ENCODE data around the gene GTF2H4.

Gene GTF2H4

DNA sequence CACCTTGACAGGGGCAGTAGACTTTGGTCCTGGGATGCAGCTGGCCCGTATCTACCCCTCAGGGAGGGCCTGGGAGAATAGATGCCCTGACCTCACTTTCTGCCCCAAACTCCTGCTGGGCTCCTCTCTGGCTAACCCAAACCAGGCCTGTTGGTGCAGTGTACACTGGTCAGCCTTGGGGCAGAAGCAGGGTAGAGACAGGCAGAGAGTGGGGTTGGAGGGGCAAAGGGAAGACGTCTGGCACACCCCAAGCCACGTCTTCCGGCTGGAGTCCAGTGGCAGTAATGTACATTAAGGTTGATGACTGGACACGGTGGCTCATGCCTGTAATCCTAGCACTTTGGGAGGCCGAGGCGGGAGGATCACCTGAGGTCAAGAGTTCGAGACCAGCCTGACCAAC, 14.3 kb upstream of the GTF2H4 start:
- TF ChIP-seq, protein P1, sequence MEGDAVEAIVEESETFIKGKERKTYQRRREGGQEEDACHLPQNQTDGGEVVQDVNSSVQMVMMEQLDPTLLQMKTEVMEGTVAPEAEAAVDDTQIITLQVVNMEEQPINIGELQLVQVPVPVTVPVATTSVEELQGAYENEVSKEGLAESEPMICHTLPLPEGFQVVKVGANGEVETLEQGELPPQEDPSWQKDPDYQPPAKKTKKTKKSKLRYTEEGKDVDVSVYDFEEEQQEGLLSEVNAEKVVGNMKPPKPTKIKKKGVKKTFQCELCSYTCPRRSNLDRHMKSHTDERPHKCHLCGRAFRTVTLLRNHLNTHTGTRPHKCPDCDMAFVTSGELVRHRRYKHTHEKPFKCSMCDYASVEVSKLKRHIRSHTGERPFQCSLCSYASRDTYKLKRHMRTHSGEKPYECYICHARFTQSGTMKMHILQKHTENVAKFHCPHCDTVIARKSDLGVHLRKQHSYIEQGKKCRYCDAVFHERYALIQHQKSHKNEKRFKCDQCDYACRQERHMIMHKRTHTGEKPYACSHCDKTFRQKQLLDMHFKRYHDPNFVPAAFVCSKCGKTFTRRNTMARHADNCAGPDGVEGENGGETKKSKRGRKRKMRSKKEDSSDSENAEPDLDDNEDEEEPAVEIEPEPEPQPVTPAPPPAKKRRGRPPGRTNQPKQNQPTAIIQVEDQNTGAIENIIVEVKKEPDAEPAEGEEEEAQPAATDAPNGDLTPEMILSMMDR (IDR thresholded peaks at IDR 0.05) = no peak
- no peak for TF ChIP-seq ZFX (IDR thresholded peaks at IDR 0.05; ENCODE audit: borderline replicate concordance)
- H3K27ac ChIP-seq = no peak overlapping the region

DNA sequence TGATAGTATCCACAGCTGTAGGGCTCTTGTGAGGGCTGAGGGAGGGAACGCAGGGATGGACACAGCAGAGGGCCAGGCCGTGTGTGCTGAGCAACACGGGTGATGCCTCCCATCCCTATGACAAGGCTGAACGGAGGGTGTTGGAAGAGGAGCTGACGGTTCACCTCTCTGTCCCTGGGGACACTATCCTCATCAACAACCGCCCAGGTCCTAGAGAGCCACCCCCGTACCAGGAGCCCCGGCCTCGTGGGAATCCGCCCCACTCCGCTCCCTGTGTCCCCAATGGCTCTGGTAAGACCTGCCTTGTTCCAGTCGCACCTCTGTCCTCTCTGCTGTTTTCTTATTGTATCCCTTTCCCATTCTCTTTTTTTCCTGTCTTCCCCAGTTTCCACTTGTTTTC, 13.6 kb upstream of the GTF2H4 start:
- TF ChIP-seq, protein P1 (IDR thresholded peaks at IDR 0.05) = no peak
- TF ChIP-seq ZFX (IDR thresholded peaks at IDR 0.05; ENCODE audit: borderline replicate concordance) = no peak
- no peak overlapping the region for H3K27ac ChIP-seq

DNA sequence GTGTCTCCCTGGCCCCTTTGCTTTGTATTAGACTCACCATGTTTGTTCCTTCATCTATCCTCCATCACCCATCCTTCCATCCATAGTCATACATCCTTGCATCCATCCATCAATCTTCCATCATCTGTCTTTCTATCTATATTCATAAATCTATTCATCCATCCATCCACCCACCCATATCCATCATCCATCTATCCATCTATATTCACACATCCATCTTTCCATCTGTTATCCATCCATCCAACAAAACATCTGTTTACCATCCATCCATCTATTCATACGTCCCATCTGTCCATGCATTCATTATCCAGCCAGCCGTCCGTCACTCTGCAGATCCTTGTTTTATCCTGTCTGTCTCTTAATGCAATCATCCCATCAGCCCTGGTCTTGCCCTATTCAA, 13.1 kb upstream of the GTF2H4 start:
- TF ChIP-seq, protein P1 (IDR thresholded peaks at IDR 0.05) = no peak
- no peak for TF ChIP-seq ZFX (IDR thresholded peaks at IDR 0.05; ENCODE audit: borderline replicate concordance)
- no peak overlapping the region for H3K27ac ChIP-seq

DNA sequence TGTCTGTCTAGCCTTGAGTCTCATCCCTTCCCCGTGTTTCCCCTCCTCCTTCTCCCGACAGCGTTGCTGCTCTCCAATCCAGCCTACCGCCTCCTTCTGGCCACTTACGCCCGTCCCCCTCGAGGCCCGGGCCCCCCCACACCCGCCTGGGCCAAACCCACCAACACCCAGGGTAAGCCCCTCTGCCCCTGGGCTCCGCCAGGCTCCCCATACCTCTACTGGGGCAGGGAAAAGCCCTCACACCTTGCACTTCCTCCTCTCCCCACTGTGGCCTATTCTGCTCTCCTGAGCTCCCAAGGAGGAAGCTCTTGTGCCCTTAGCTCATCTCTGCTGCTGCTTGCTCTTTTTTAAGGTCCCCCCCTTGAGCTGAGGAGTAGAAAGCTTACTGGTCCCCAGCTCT, 12.7 kb upstream of the GTF2H4 start:
- H3K27ac ChIP-seq = no peak overlapping the region
- TF ChIP-seq ZFX (IDR thresholded peaks at IDR 0.05; ENCODE audit: borderline replicate concordance) = no peak
- TF ChIP-seq, protein P1 (IDR thresholded peaks at IDR 0.05) = no peak

DNA sequence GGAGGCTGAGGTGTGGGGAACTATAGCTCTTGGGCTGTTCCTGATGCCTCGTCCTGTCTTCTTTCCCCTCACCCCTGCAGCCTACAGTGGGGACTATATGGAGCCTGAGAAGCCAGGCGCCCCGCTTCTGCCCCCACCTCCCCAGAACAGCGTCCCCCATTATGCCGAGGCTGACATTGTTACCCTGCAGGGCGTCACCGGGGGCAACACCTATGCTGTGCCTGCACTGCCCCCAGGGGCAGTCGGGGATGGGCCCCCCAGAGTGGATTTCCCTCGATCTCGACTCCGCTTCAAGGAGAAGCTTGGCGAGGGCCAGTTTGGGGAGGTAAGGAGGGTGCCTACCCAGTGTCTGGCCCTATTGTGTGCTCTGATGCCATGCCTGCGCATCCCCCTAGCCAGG, 11.5 kb upstream of the GTF2H4 start:
- no peak for TF ChIP-seq ZFX (IDR thresholded peaks at IDR 0.05; ENCODE audit: borderline replicate concordance)
- TF ChIP-seq, protein P1 (IDR thresholded peaks at IDR 0.05) = no peak
- H3K27ac ChIP-seq = no peak overlapping the region

DNA sequence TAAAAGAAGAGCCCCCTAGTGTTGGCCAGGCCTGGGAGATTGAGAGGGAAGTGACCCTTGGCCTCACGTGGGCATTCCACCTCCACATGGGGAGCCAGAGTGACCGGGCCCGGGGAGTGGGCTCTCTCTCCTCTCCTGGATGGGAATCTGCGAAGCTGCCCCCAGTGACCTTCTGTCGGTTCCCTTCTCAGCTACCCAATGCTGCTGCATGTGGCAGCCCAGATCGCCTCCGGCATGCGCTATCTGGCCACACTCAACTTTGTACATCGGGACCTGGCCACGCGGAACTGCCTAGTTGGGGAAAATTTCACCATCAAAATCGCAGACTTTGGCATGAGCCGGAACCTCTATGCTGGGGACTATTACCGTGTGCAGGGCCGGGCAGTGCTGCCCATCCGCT, 10.1 kb upstream of the GTF2H4 start:
- no peak overlapping the region for H3K27ac ChIP-seq
- TF ChIP-seq ZFX (IDR thresholded peaks at IDR 0.05; ENCODE audit: borderline replicate concordance) = no peak
- TF ChIP-seq, protein P1 (IDR thresholded peaks at IDR 0.05) = no peak

DNA sequence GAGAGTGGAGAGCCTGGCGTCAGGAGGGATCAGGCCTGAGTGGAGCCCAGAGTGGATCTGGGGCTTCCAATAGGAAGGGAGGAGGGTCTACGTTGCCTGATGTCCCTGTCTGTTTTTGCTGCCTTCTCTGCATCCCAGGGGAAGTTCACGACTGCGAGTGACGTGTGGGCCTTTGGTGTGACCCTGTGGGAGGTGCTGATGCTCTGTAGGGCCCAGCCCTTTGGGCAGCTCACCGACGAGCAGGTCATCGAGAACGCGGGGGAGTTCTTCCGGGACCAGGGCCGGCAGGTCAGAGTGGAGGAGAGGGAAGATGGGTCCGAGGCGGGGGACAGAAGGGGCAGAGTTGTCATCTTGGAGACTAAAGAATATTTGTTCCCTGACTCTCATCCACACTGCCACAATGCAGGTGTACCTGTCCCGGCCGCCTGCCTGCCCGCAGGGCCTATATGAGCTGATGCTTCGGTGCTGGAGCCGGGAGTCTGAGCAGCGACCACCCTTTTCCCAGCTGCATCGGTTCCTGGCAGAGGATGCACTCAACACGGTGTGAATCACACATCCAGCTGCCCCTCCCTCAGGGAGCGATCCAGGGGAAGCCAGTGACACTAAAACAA, 9.2 kb upstream of the GTF2H4 start:
- TF ChIP-seq, protein P1 (IDR thresholded peaks at IDR 0.05) = no peak
- TF ChIP-seq ZFX (IDR thresholded peaks at IDR 0.05; ENCODE audit: borderline replicate concordance) = no peak
- no peak overlapping the region for H3K27ac ChIP-seq

All from 22Rv1 (cell line).